D721Med (cell line): ENCODE results near the gene RPS27L.

Experiments used
- DNase-seq: peaks from one replicate; pipeline ENCODE4 v3.0.0; 2011; ENCODE audit warnings: low spot score; ENCODE audit not compliant: insufficient read length
- FAIRE-seq: peaks from 2 replicates; lab custom pipeline; 2011; peaks lifted over from hg19 to GRCh38; lab: Jason Lieb, UNC
- CTCF ChIP-seq: IDR thresholded peaks from 2 replicates; pipeline ENCODE4 v1.5.1; 2012; ENCODE audit warnings: mild to moderate bottlenecking, control low read depth; ENCODE audit not compliant: insufficient read depth; ENCODE audit errors: missing control alignments

The RPS27L gene

GRCh38 chr15:63124506-63124905 lies 32.8 kb downstream of the RPS27L start:
- DNase-seq (no peak), FAIRE-seq (no peak)
- no peak for TF ChIP-seq CTCF

- DNase-seq: peak; percentile 53
- no peak for TF ChIP-seq CTCF
- FAIRE-seq: no peak
Measured at GRCh38 chr15:63122002-63122875, 35.0 kb downstream of the RPS27L start.

- FAIRE-seq (no peak), DNase-seq (peak; percentile 49)
- TF ChIP-seq CTCF: no peak
Measured at GRCh38 chr15:63121382-63122001, 35.8 kb downstream of the RPS27L start, which contains the start of gene LACTB. Gene LACTB, plus strand, starts transcription at chr15:63121861. Its CDS starts 11 bp downstream, at chr15:63121872.

- DNase-seq (no peak), FAIRE-seq (no peak)
- no peak for TF ChIP-seq CTCF
Measured at GRCh38 chr15:63118854-63119253, 38.4 kb downstream of the RPS27L start.

GRCh38 chr15:63114465-63114864 lies 42.8 kb downstream of the RPS27L start:
- no peak for FAIRE-seq
- TF ChIP-seq CTCF: no peak

GRCh38 chr15:63112871-63113270 lies 44.4 kb downstream of the RPS27L start:
- FAIRE-seq (no peak), DNase-seq (no peak)
- TF ChIP-seq CTCF: no peak

More at GRCh38 chr15:63114465-63114864, 42.8 kb downstream of the RPS27L start:
- no peak for DNase-seq
